ENCODE results near the gene UGGT1.

Gene UGGT1

GRCh38 chr2:128177315-128177714 lies 86.3 kb downstream of the UGGT1 start:
- H3K9me3 ChIP-seq (ENCODE audit: severe bottlenecking): no peaks in the 10 kb centered on the region
- peaks cover 100% of the 10 kb centered on the region for H3K36me3 ChIP-seq (ENCODE audit: low read depth)
- no peak overlapping the region for H3K27ac ChIP-seq (ENCODE audit: poor library complexity, severe bottlenecking)
- H3K4me1 ChIP-seq (ENCODE audit: insufficient read depth, poor library complexity, severe bottlenecking): no peaks in the 10 kb centered on the region
- ATAC-seq (ENCODE audit: low read depth): no peak
- no peak for DNase-seq (ENCODE audit: low spot score)
- TF ChIP-seq, protein P1, sequence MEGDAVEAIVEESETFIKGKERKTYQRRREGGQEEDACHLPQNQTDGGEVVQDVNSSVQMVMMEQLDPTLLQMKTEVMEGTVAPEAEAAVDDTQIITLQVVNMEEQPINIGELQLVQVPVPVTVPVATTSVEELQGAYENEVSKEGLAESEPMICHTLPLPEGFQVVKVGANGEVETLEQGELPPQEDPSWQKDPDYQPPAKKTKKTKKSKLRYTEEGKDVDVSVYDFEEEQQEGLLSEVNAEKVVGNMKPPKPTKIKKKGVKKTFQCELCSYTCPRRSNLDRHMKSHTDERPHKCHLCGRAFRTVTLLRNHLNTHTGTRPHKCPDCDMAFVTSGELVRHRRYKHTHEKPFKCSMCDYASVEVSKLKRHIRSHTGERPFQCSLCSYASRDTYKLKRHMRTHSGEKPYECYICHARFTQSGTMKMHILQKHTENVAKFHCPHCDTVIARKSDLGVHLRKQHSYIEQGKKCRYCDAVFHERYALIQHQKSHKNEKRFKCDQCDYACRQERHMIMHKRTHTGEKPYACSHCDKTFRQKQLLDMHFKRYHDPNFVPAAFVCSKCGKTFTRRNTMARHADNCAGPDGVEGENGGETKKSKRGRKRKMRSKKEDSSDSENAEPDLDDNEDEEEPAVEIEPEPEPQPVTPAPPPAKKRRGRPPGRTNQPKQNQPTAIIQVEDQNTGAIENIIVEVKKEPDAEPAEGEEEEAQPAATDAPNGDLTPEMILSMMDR (IDR thresholded peaks at IDR 0.05; ENCODE audit: poor library complexity, severe bottlenecking): no peak
- H3K27me3 ChIP-seq (ENCODE audit: insufficient read depth, poor library complexity, severe bottlenecking): no peaks in the 10 kb centered on the region
- H3K4me3 ChIP-seq (ENCODE audit: severe bottlenecking): no peak overlapping the region

GRCh38 chr2:128178149-128178649 lies 87.2 kb downstream of the UGGT1 start:
- ATAC-seq (ENCODE audit: low read depth) (no peak), DNase-seq (ENCODE audit: low spot score) (no peak)
- TF ChIP-seq, protein P1 (IDR thresholded peaks at IDR 0.05; ENCODE audit: poor library complexity, severe bottlenecking): no peak
- H3K36me3 ChIP-seq (ENCODE audit: low read depth): peaks cover 97% of the 10 kb centered on the region
- H3K4me1 ChIP-seq (ENCODE audit: insufficient read depth, poor library complexity, severe bottlenecking): no peaks in the 10 kb centered on the region
- no peak overlapping the region for H3K27ac ChIP-seq (ENCODE audit: poor library complexity, severe bottlenecking)
- no peaks in the 10 kb centered on the region for H3K27me3 ChIP-seq (ENCODE audit: insufficient read depth, poor library complexity, severe bottlenecking)
- no peak overlapping the region for H3K4me3 ChIP-seq (ENCODE audit: severe bottlenecking)
- H3K9me3 ChIP-seq (ENCODE audit: severe bottlenecking): no peaks in the 10 kb centered on the region

- Histone ChIP-seq H3K4me1 (ENCODE audit: insufficient read depth, poor library complexity, severe bottlenecking) (no peaks in the 10 kb centered on the region), H3K27ac (ENCODE audit: poor library complexity, severe bottlenecking) (no peak overlapping the region), H3K27me3 (ENCODE audit: insufficient read depth, poor library complexity, severe bottlenecking) (no peaks in the 10 kb centered on the region), H3K9me3 (ENCODE audit: severe bottlenecking) (no peaks in the 10 kb centered on the region), H3K36me3 (ENCODE audit: low read depth) (peaks cover 97% of the 10 kb centered on the region), H3K4me3 (ENCODE audit: severe bottlenecking) (no peak overlapping the region)
- TF ChIP-seq, protein P1 (IDR thresholded peaks at IDR 0.05; ENCODE audit: poor library complexity, severe bottlenecking): peak; percentile 54
- ATAC-seq (ENCODE audit: low read depth) (0 out of 3 replicates have a peak, but pooled peaks have one; percentile 45), DNase-seq (ENCODE audit: low spot score) (no peak)
Measured at GRCh38 chr2:128178650-128179460, 87.9 kb downstream of the UGGT1 start.

DNA sequence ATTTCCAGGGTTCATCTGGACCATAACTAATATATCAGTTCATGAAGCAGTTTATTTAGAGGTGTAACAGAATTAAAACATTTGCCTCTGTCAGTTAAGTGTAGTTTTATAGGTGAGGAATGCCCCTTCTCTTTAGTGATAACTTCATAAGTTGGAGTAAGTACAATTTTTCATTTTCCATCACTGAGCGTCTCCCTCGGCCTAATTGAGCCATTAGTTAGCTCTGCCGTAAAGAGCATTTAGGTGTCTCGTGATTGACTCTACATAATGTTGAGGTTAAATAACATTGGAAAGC lies 88.4 kb downstream of the UGGT1 start:
- no peak for ATAC-seq (ENCODE audit: low read depth)
- H3K9me3 ChIP-seq (ENCODE audit: severe bottlenecking): no peaks in the 10 kb centered on the region
- no peaks in the 10 kb centered on the region for H3K27me3 ChIP-seq (ENCODE audit: insufficient read depth, poor library complexity, severe bottlenecking)
- TF ChIP-seq, protein P1 (IDR thresholded peaks at IDR 0.05; ENCODE audit: poor library complexity, severe bottlenecking): peak; percentile 23
- no peaks in the 10 kb centered on the region for H3K4me1 ChIP-seq (ENCODE audit: insufficient read depth, poor library complexity, severe bottlenecking)
- H3K27ac ChIP-seq (ENCODE audit: poor library complexity, severe bottlenecking): no peak overlapping the region
- H3K36me3 ChIP-seq (ENCODE audit: low read depth): peaks cover 97% of the 10 kb centered on the region
- no peak for DNase-seq (ENCODE audit: low spot score)
- H3K4me3 ChIP-seq (ENCODE audit: severe bottlenecking): no peak overlapping the region

GRCh38 chr2:128180031-128180430 lies 89.0 kb downstream of the UGGT1 start:
- DNase-seq (ENCODE audit: low spot score) (no peak), ATAC-seq (ENCODE audit: low read depth) (no peak)
- Histone ChIP-seq H3K4me3 (ENCODE audit: severe bottlenecking) (no peak overlapping the region), H3K9me3 (ENCODE audit: severe bottlenecking) (no peaks in the 10 kb centered on the region), H3K4me1 (ENCODE audit: insufficient read depth, poor library complexity, severe bottlenecking) (no peaks in the 10 kb centered on the region), H3K27ac (ENCODE audit: poor library complexity, severe bottlenecking) (no peak overlapping the region), H3K27me3 (ENCODE audit: insufficient read depth, poor library complexity, severe bottlenecking) (no peaks in the 10 kb centered on the region), H3K36me3 (ENCODE audit: low read depth) (peaks cover 94% of the 10 kb centered on the region)
- TF ChIP-seq, protein P1 (IDR thresholded peaks at IDR 0.05; ENCODE audit: poor library complexity, severe bottlenecking): no peak

All from RWPE2 (cell line).